ENCODE measurements around the gene SPATA20. TPM values are rescaled to one million over a fixed set of nuclear protein-coding genes. Genes with fewer than 3 reads are reported as not detected.

The SPATA20 gene
- polyA plus RNA-seq, 1 donor from 2014 or later: 53.5 TPM

GRCh38 chr17:50507871-50508572 is 39.0 kb upstream of the SPATA20 start, which contains the start of gene MYCBPAP:
Gene MYCBPAP, plus strand, starts transcription at chr17:50508439. Its CDS starts 236 bp downstream, at chr17:50508675.
- no peaks in the 10 kb centered on the region for H4K20me1 ChIP-seq (ENCODE audit: insufficient read depth)
- H3F3A ChIP-seq (ENCODE audit: insufficient read depth, low read length, poor library complexity, severe bottlenecking): no peaks in the 10 kb centered on the region
- H3K27me3 ChIP-seq (ENCODE audit: insufficient read depth, low read depth, low read length): no peaks in the 10 kb centered on the region
- no peaks in the 10 kb centered on the region for H3K9me3 ChIP-seq (ENCODE audit: low read length)
- no peaks in the 10 kb centered on the region for H3K9me2 ChIP-seq (ENCODE audit: insufficient read depth, low read length)
- TF ChIP-seq RAD21 (conservative IDR thresholded peaks at IDR 0.05): no peak
- no peaks in the 10 kb centered on the region for H3K79me2 ChIP-seq (replicated peaks; ENCODE audit: insufficient read depth, low read length)
- no peak within 1 kb of the TSS for H3K27ac ChIP-seq (ENCODE audit: low read length)
- no peak within 1 kb of the TSS for H2AFZ ChIP-seq (ENCODE audit: low read depth, low read length)
- H3K9ac ChIP-seq (ENCODE audit: low read length): peak within 1 kb of the TSS; percentile 24
- no peak within 1 kb of the TSS for H3K4me2 ChIP-seq (ENCODE audit: low read length)
- peak within 1 kb of the TSS; percentile 58 for H3K4me3 ChIP-seq (ENCODE audit: low read length)
- no peaks in the 10 kb centered on the region for H3K36me3 ChIP-seq (ENCODE audit: insufficient read depth, low read length)

DNA sequence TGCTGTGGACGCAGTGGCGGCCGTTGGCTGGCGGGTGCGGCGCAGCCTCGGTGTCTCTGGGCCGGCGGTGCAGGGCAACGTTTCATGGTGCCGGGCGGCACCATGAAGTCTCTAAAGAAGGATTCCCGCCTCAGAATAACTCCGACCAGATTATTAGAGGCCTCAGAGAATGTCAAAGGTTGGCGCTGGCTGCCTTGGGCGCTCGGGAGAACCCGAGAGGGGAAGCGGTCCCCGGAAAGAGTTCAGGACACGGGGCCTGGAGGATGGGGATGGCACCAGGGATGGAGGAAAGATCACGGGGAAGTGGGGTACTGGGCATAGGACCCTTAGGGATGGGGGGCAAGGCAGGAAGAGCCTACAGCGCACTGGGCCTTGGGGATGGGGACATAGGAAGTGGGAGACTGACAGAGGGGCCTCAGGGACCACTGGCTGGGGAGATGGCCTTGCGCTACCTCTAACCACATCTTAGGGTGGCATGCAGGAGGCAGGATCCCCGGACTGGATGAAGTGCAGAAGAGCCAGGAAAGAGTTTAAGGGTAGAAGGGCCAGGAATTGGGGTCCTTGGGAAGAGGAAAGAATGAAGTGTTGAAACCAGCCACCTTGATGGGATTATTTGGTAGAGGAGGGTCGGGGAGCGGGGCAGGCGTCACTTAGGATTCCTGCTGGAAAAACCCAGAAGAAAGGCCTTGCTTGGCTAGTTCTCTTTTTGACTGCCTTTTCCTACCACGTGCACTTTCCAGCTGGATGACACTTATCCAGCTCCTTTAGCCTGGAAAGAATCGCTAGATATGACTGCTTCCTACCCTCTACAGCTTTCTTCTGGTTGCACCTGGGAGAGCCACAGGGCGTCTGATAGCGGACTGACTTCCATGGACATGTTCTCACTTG is 38.2 kb upstream of the SPATA20 start:
- H3F3A ChIP-seq (ENCODE audit: insufficient read depth, low read length, poor library complexity, severe bottlenecking): no peaks in the 10 kb centered on the region
- no peaks in the 10 kb centered on the region for H3K27me3 ChIP-seq (ENCODE audit: insufficient read depth, low read depth, low read length)
- H3K79me2 ChIP-seq (replicated peaks; ENCODE audit: insufficient read depth, low read length): no peaks in the 10 kb centered on the region
- H3K36me3 ChIP-seq (ENCODE audit: insufficient read depth, low read length): no peaks in the 10 kb centered on the region
- H3K4me2 ChIP-seq (ENCODE audit: low read length): no peak overlapping the region
- H3K9me2 ChIP-seq (ENCODE audit: insufficient read depth, low read length): no peaks in the 10 kb centered on the region
- no peaks in the 10 kb centered on the region for H3K9me3 ChIP-seq (ENCODE audit: low read length)
- no peak overlapping the region for H2AFZ ChIP-seq (ENCODE audit: low read depth, low read length)
- H3K9ac ChIP-seq (ENCODE audit: low read length): peak overlapping the region; percentile 24
- H3K4me3 ChIP-seq (ENCODE audit: low read length): peak overlapping the region; percentile 58
- no peak overlapping the region for H3K27ac ChIP-seq (ENCODE audit: low read length)
- no peaks in the 10 kb centered on the region for H4K20me1 ChIP-seq (ENCODE audit: insufficient read depth)
- no peak for TF ChIP-seq TAF1 (IDR thresholded peaks at IDR 0.05; ENCODE audit: low read depth)
- no peak for TF ChIP-seq SMC3 (conservative IDR thresholded peaks at IDR 0.05; ENCODE audit: poor library complexity)
- TF ChIP-seq POLR2AphosphoS5 (IDR thresholded peaks at IDR 0.05): peak; percentile 11
- TF ChIP-seq EZH2 (IDR thresholded peaks at IDR 0.05; ENCODE audit: borderline replicate concordance, insufficient read depth, low read length, poor library complexity, severe bottlenecking): no peak

GRCh38 chr17:50511058-50511457 is 35.9 kb upstream of the SPATA20 start:
- Histone ChIP-seq H3K27ac (ENCODE audit: low read length) (no peak overlapping the region), H3K79me2 (replicated peaks; ENCODE audit: insufficient read depth, low read length) (no peaks in the 10 kb centered on the region), H4K20me1 (ENCODE audit: insufficient read depth) (no peaks in the 10 kb centered on the region), H3K4me2 (ENCODE audit: low read length) (no peak overlapping the region), H3K9me2 (ENCODE audit: insufficient read depth, low read length) (no peaks in the 10 kb centered on the region), H2AFZ (ENCODE audit: low read depth, low read length) (no peak overlapping the region), H3K36me3 (ENCODE audit: insufficient read depth, low read length) (no peaks in the 10 kb centered on the region), H3K27me3 (ENCODE audit: insufficient read depth, low read depth, low read length) (no peaks in the 10 kb centered on the region), H3K9me3 (ENCODE audit: low read length) (no peaks in the 10 kb centered on the region), H3F3A (ENCODE audit: insufficient read depth, low read length, poor library complexity, severe bottlenecking) (no peaks in the 10 kb centered on the region), H3K9ac (ENCODE audit: low read length) (no peak overlapping the region), H3K4me3 (ENCODE audit: low read length) (no peak overlapping the region)
- TF ChIP-seq EP300 (conservative IDR thresholded peaks at IDR 0.05; ENCODE audit: poor library complexity, severe bottlenecking): no peak
- TF ChIP-seq RAD21 (conservative IDR thresholded peaks at IDR 0.05): no peak
- no peak for TF ChIP-seq REST (IDR thresholded peaks at IDR 0.05; ENCODE audit: borderline replicate concordance)

All from neural cell (in vitro differentiated cells).